ENCODE results near the gene SETD2. TPM values are rescaled to one million over a fixed set of nuclear protein-coding genes. Genes with fewer than 3 reads are reported as not detected.
"Not testable (repeated sequence)": the region's sequence is repeated elsewhere in the genome, so short reads cannot be mapped to it uniquely, and the experiment has no call there.

Gene SETD2
- total RNA-seq, 1 experiment from 2014 or later = 60.2 TPM

DNA sequence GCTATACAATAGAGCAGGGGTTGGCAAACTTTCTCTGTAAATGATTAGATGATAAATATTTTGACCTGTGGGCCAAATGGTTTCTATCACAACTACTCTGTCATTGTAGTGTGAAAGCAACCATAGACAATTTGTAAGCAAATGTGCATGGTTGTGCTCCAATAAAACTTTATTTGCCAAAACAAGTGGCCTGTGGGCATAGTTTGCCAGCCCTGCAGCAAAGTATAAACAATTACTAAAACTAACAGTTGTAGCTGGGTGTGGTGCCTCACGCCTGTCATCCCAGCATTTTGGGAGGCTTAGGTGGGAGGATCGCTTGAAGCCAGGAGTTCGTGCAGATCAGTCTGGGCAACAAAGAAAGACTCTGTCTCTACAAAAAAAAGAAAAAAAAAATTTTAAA lies 122.8 kb downstream of the SETD2 start:
- Histone ChIP-seq H3K27me3 (ENCODE audit: low read length) (no peaks in the 10 kb centered on the region), H3K4me2 (ENCODE audit: low read depth, low read length, poor library complexity, severe bottlenecking) (no peak overlapping the region), H2AFZ (ENCODE audit: low read length) (no peak overlapping the region), H3K9ac (ENCODE audit: low read length) (no peak overlapping the region), H3K9me2 (replicated peaks; ENCODE audit: insufficient read depth, low read length) (no peaks in the 10 kb centered on the region), H3K4me3 (ENCODE audit: low read length) (no peak overlapping the region), H3K36me3 (ENCODE audit: insufficient read depth, low read length) (peaks cover 41% of the 10 kb centered on the region), H3K27ac (ENCODE audit: low read length) (no peak overlapping the region), H3K79me2 (ENCODE audit: low read length) (peaks cover 19% of the 10 kb centered on the region; the same call in 1 of the 2 replicates), H3K4me1 (ENCODE audit: low read length) (no peaks in the 10 kb centered on the region), H3K9me3 (ENCODE audit: low read length) (no peaks in the 10 kb centered on the region), H4K20me1 (ENCODE audit: insufficient read depth, low read depth, low read length) (no peaks in the 10 kb centered on the region)
- DNase-seq = no peak

DNA sequence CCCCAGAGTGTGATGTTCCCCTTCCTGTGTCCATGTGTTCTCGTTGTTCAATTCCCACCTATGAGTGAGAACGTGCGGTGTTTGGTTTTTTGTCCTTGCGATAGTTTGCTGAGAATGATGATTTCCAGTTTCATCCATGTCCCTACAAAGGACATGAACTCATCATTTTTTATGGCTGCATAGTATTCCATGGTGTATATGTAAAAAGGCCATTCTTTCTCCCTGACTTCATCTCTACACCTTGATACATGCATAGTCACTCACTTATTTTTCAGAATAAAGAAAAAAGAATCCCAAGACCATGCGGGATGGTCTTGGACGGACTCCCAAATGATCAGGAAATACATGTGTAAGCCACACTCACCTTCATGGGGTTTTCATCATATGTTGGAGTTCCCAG lies 126.6 kb downstream of the SETD2 start:
- not testable (repeated sequence) for H3K9me2 ChIP-seq (replicated peaks; ENCODE audit: insufficient read depth, low read length); H3K4me3 ChIP-seq (ENCODE audit: low read length); H3K4me2 ChIP-seq (ENCODE audit: low read depth, low read length, poor library complexity, severe bottlenecking); H3K27me3 ChIP-seq (ENCODE audit: low read length); H4K20me1 ChIP-seq (ENCODE audit: insufficient read depth, low read depth, low read length); H3K4me1 ChIP-seq (ENCODE audit: low read length); H3K27ac ChIP-seq (ENCODE audit: low read length); H2AFZ ChIP-seq (ENCODE audit: low read length); DNase-seq; H3K9ac ChIP-seq (ENCODE audit: low read length); H3K9me3 ChIP-seq (ENCODE audit: low read length)
- H3K79me2 ChIP-seq (ENCODE audit: low read length) = peaks cover 20% of the 10 kb centered on the region
- peaks cover 53% of the 10 kb centered on the region for H3K36me3 ChIP-seq (ENCODE audit: insufficient read depth, low read length)

DNA sequence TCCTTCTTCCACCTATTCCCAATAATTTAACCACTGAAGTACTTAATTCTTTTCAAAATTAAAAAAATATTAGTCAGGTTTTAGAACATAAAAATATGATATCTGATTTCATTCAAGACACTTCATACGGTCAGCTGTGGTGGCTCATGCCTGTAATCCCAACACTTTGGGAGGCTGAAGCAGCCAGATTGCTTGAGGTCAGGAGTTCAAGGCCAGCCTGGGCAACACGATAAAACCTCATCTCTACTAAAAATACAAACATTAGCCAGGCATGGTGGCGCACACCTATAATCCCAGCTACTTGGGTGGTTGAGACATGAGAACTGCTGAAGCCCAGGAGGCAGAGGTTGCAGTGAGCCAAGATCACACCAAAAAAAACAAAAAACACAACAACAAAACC lies 127.8 kb downstream of the SETD2 start:
- Histone ChIP-seq H3K9me2 (replicated peaks; ENCODE audit: insufficient read depth, low read length) (no peaks in the 10 kb centered on the region), H3K27me3 (ENCODE audit: low read length) (no peaks in the 10 kb centered on the region), H3K79me2 (ENCODE audit: low read length) (peaks cover 22% of the 10 kb centered on the region), H3K27ac (ENCODE audit: low read length) (no peak overlapping the region), H3K9ac (ENCODE audit: low read length) (no peak overlapping the region), H3K4me2 (ENCODE audit: low read depth, low read length, poor library complexity, severe bottlenecking) (no peak overlapping the region), H4K20me1 (ENCODE audit: insufficient read depth, low read depth, low read length) (no peaks in the 10 kb centered on the region), H3K9me3 (ENCODE audit: low read length) (no peaks in the 10 kb centered on the region), H3K4me1 (ENCODE audit: low read length) (no peaks in the 10 kb centered on the region), H3K36me3 (ENCODE audit: insufficient read depth, low read length) (peaks cover 47% of the 10 kb centered on the region), H3K4me3 (ENCODE audit: low read length) (no peak overlapping the region), H2AFZ (ENCODE audit: low read length) (no peak overlapping the region)
- DNase-seq = no peak

DNA sequence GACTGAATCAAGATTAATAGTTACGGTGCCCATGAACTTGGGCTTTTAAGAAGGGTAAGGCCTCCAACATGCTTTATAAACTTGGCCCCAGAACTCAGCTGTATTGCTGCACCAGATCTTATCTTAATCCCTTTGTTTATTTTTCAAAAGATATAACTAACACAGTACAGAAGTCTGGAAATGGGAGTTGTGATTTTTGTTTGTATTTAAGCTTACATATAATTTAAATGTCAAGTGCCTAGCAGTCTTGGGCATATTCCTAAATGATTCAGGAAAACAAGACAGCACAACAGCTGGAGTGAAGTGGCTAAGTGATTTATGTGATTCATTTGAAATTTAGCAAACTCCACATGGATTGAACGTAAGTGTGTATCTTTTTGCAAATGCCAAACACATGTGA lies 128.3 kb downstream of the SETD2 start:
- H3K4me1 ChIP-seq (ENCODE audit: low read length) = no peaks in the 10 kb centered on the region
- H3K4me2 ChIP-seq (ENCODE audit: low read depth, low read length, poor library complexity, severe bottlenecking) = no peak overlapping the region
- no peaks in the 10 kb centered on the region for H3K27me3 ChIP-seq (ENCODE audit: low read length)
- no peak overlapping the region for H3K27ac ChIP-seq (ENCODE audit: low read length)
- H3K9me3 ChIP-seq (ENCODE audit: low read length) = no peaks in the 10 kb centered on the region
- H3K9ac ChIP-seq (ENCODE audit: low read length) = no peak overlapping the region
- peaks cover 22% of the 10 kb centered on the region for H3K79me2 ChIP-seq (ENCODE audit: low read length)
- H4K20me1 ChIP-seq (ENCODE audit: insufficient read depth, low read depth, low read length) = no peaks in the 10 kb centered on the region
- no peaks in the 10 kb centered on the region for H3K9me2 ChIP-seq (replicated peaks; ENCODE audit: insufficient read depth, low read length)
- H3K36me3 ChIP-seq (ENCODE audit: insufficient read depth, low read length) = peaks cover 42% of the 10 kb centered on the region
- H3K4me3 ChIP-seq (ENCODE audit: low read length) = no peak overlapping the region
- DNase-seq = no peak
- no peak overlapping the region for H2AFZ ChIP-seq (ENCODE audit: low read length)

DNA sequence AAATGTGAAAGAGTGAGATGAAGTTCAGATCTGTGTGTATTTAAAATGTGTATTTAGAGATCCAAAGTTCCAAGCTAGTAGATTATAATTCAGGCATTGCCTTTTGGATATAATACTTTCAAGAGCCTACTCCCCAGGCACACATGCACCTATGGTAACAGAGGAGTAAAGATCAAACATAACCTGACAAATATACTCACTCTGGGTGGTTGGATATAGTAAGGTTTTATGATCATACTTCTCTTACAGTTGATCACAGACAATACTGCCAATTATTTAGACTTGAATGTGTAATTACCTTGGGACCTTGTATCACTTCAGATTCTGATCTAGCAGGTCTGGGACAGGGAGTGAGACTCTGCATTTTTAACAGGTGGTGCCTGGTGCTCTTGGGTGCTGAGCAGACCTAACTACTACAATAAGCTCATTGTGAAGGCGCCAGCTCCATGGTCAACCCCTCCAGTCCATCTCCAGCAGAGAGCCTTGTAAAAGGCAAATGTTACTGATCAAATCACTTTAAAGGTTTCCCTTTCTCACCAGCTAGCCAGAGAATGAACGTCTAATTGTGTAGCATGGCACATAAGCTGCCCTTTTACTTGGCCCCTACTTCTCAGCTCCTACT lies 128.9 kb downstream of the SETD2 start:
- H3K9me3 ChIP-seq (ENCODE audit: low read length) = no peaks in the 10 kb centered on the region
- peaks cover 25% of the 10 kb centered on the region for H3K79me2 ChIP-seq (ENCODE audit: low read length)
- H3K36me3 ChIP-seq (ENCODE audit: insufficient read depth, low read length) = peaks cover 38% of the 10 kb centered on the region
- no peaks in the 10 kb centered on the region for H3K9me2 ChIP-seq (replicated peaks; ENCODE audit: insufficient read depth, low read length)
- H3K27me3 ChIP-seq (ENCODE audit: low read length) = no peaks in the 10 kb centered on the region
- no peak overlapping the region for H3K4me2 ChIP-seq (ENCODE audit: low read depth, low read length, poor library complexity, severe bottlenecking)
- H3K4me3 ChIP-seq (ENCODE audit: low read length) = no peak overlapping the region
- no peak overlapping the region for H2AFZ ChIP-seq (ENCODE audit: low read length)
- H3K27ac ChIP-seq (ENCODE audit: low read length) = no peak overlapping the region
- DNase-seq = no peak
- no peaks in the 10 kb centered on the region for H4K20me1 ChIP-seq (ENCODE audit: insufficient read depth, low read depth, low read length)
- H3K4me1 ChIP-seq (ENCODE audit: low read length) = no peaks in the 10 kb centered on the region
- H3K9ac ChIP-seq (ENCODE audit: low read length) = no peak overlapping the region

DNA sequence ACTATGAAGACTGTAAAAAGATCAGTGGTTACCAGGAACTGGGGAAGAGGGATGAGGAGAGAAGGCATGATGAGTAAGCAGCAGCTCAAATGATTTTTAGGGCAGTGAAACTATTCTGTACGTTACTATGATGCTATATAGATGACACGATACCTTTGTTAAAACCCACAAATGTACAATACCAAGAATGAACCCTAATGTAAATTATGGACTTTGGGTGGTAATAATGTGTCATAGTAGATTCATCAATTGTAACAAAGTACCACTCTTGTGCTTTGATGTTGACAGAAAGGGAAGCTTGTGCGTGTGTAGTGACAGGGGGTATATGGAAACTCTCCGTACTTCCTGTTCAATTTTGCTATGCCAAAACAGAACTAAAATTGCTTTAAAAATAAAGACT lies 132.9 kb downstream of the SETD2 start:
- peaks cover 38% of the 10 kb centered on the region for H3K79me2 ChIP-seq (ENCODE audit: low read length)
- H3K9me2 ChIP-seq (replicated peaks; ENCODE audit: insufficient read depth, low read length); H3K27me3 ChIP-seq (ENCODE audit: low read length); H3K4me1 ChIP-seq (ENCODE audit: low read length); H2AFZ ChIP-seq (ENCODE audit: low read length); DNase-seq; H4K20me1 ChIP-seq (ENCODE audit: insufficient read depth, low read depth, low read length); H3K27ac ChIP-seq (ENCODE audit: low read length); H3K4me2 ChIP-seq (ENCODE audit: low read depth, low read length, poor library complexity, severe bottlenecking); H3K9ac ChIP-seq (ENCODE audit: low read length); H3K9me3 ChIP-seq (ENCODE audit: low read length); H3K4me3 ChIP-seq (ENCODE audit: low read length): not testable (repeated sequence)
- H3K36me3 ChIP-seq (ENCODE audit: insufficient read depth, low read length) = peaks cover 26% of the 10 kb centered on the region; the same call in 1 of the 2 replicates

DNA sequence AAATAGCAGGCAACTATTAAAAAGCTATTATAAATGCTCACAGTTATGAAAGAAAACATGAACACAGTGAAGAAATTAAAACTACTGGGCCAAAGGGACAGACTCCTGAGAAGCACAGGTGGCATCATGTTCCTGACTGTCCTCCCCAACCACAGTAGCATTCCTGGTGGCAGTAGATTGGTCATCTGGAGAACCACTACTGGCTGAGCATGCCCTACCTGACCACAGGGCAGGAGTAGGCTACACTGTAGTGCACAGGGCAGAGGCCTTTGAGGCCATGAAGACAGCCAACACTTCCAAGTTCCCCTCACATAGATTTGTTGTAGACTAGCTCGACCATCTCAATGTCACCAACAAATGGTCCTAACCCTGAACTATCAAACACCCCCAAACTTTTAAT lies 135.2 kb downstream of the SETD2 start:
- H3K4me3 ChIP-seq (ENCODE audit: low read length) = no peak overlapping the region
- H3K9me3 ChIP-seq (ENCODE audit: low read length) = no peaks in the 10 kb centered on the region
- 0 out of 2 replicates have a peak, but pooled peaks cover 8% of the 10 kb centered on the region for H3K36me3 ChIP-seq (ENCODE audit: insufficient read depth, low read length)
- H3K79me2 ChIP-seq (ENCODE audit: low read length) = peaks cover 56% of the 10 kb centered on the region
- DNase-seq = no peak
- peaks cover 5% of the 10 kb centered on the region for H3K4me1 ChIP-seq (ENCODE audit: low read length)
- no peak overlapping the region for H3K27ac ChIP-seq (ENCODE audit: low read length)
- H3K9ac ChIP-seq (ENCODE audit: low read length) = no peak overlapping the region
- no peaks in the 10 kb centered on the region for H3K9me2 ChIP-seq (replicated peaks; ENCODE audit: insufficient read depth, low read length)
- no peak overlapping the region for H3K4me2 ChIP-seq (ENCODE audit: low read depth, low read length, poor library complexity, severe bottlenecking)
- H2AFZ ChIP-seq (ENCODE audit: low read length) = no peak overlapping the region
- no peaks in the 10 kb centered on the region for H4K20me1 ChIP-seq (ENCODE audit: insufficient read depth, low read depth, low read length)
- H3K27me3 ChIP-seq (ENCODE audit: low read length) = no peaks in the 10 kb centered on the region

DNA sequence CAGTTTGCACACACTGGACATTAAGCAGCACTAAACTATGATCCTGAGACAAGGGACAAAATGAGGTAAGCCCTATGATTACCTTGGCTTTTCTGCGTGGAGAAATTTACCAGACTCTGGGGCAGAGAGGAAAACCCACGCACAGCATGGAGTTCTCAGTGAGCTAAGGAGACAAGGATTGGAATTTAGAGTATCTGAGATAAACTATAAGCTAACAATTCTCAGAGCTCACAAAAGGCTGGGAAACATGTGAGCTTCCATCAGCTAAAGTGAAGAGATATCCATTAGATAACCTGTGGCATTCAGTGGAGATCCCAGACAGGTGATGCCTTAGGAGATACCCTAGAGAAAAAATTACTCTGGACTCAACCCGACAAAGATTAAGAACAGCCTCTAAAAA lies 135.8 kb downstream of the SETD2 start:
- Histone ChIP-seq H3K27me3 (ENCODE audit: low read length) (no peaks in the 10 kb centered on the region), H3K4me3 (ENCODE audit: low read length) (no peak overlapping the region), H3K4me1 (ENCODE audit: low read length) (peaks cover 9% of the 10 kb centered on the region), H3K4me2 (ENCODE audit: low read depth, low read length, poor library complexity, severe bottlenecking) (no peak overlapping the region), H4K20me1 (ENCODE audit: insufficient read depth, low read depth, low read length) (no peaks in the 10 kb centered on the region), H2AFZ (ENCODE audit: low read length) (no peak overlapping the region), H3K9ac (ENCODE audit: low read length) (no peak overlapping the region), H3K9me2 (replicated peaks; ENCODE audit: insufficient read depth, low read length) (no peaks in the 10 kb centered on the region), H3K9me3 (ENCODE audit: low read length) (no peaks in the 10 kb centered on the region), H3K36me3 (ENCODE audit: insufficient read depth, low read length) (0 out of 2 replicates have a peak, but pooled peaks cover 8% of the 10 kb centered on the region), H3K79me2 (ENCODE audit: low read length) (peaks cover 59% of the 10 kb centered on the region), H3K27ac (ENCODE audit: low read length) (no peak overlapping the region)
- no peak for DNase-seq

Measured in Karpas-422 (cell line).